ENCODE data around the gene COL5A1.
"Not testable (repeated sequence)": the region's sequence is repeated elsewhere in the genome, so short reads cannot be mapped to it uniquely, and the experiment has no call there.

Gene COL5A1

GRCh38 chr9:134635351-134636148 lies 6.1 kb upstream of the COL5A1 start:
- Histone ChIP-seq H3K9me3 (no peaks in the 10 kb centered on the region), H3K4me3 (no peak overlapping the region), H3K36me3 (replicated peaks) (no peaks in the 10 kb centered on the region), H3K27me3 (ENCODE audit: low read depth) (no peaks in the 10 kb centered on the region), H3K4me1 (no peaks in the 10 kb centered on the region)
- no peak for DNase-seq (ENCODE audit: low spot score in 2 of 2)
- in situ Hi-C loops (cut with MboI; ENCODE audit: low sequenced_read_pairs), result no loop called here

DNA sequence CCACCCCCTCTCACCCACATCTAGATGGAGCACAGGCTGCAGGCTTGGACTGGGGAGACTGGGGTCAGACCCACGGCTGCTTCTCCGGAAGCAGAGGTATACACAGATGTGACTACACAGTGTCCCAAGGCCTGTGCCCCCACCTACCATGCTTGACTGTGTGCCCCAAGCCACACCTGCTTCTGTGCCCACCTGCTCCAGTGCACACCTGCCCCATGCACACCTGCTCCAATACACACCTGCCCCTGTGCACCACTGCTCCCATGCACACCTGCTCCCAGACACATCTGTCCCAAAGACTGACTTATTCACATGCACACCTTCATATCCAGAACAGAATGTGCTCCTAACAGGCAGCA lies 5.5 kb upstream of the COL5A1 start:
- no peak overlapping the region for H3K4me3 ChIP-seq
- no peaks in the 10 kb centered on the region for H3K9me3 ChIP-seq
- no peaks in the 10 kb centered on the region for H3K4me1 ChIP-seq
- no peaks in the 10 kb centered on the region for H3K36me3 ChIP-seq (replicated peaks)
- no peak for DNase-seq (ENCODE audit: low spot score in 2 of 2)
- in situ Hi-C loops (cut with MboI; ENCODE audit: low sequenced_read_pairs), result no loop called here
- no peaks in the 10 kb centered on the region for H3K27me3 ChIP-seq (ENCODE audit: low read depth)

DNA sequence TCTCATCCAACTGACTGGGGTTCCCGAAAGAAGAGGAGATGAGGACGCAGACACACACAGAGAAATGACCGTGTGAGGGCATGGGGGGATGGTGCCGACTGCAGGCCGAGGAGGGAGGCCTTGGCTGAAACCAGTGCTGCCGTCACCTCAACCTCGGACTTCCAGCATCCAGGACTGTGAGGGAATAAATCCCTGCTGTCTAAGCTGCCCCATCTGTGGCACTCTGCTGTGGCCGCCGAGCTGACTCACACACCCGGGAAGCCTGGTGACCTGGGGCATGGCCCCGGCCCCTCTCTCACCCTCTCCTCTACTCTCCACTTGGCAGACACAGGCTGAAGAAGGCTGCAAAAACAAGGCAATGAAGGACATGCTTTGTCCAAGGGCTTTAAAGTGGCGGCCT lies 4.4 kb upstream of the COL5A1 start:
- Histone ChIP-seq H3K9me3 (no peaks in the 10 kb centered on the region), H3K4me3 (no peak overlapping the region), H3K27me3 (ENCODE audit: low read depth) (no peaks in the 10 kb centered on the region), H3K4me1 (no peaks in the 10 kb centered on the region), H3K36me3 (replicated peaks) (no peaks in the 10 kb centered on the region)
- no peak for DNase-seq (ENCODE audit: low spot score in 2 of 2)
- in situ Hi-C loops (cut with MboI; ENCODE audit: low sequenced_read_pairs), result no loop called here

- Histone ChIP-seq H3K4me1 (no peaks in the 10 kb centered on the region), H3K27me3 (ENCODE audit: low read depth) (no peaks in the 10 kb centered on the region), H3K9me3 (no peaks in the 10 kb centered on the region), H3K4me3 (no peak overlapping the region), H3K36me3 (replicated peaks) (no peaks in the 10 kb centered on the region)
- no peak for DNase-seq (ENCODE audit: low spot score in 2 of 2)
- in situ Hi-C loops (cut with MboI; ENCODE audit: low sequenced_read_pairs), result no loop called here
Observed at GRCh38 chr9:134637696-134638501, 3.7 kb upstream of the COL5A1 start.

GRCh38 chr9:134638502-134639090 lies 3.0 kb upstream of the COL5A1 start:
- in situ Hi-C loops (cut with MboI; ENCODE audit: low sequenced_read_pairs), result no loop called here
- no peak for DNase-seq (ENCODE audit: low spot score in 2 of 2)
- Histone ChIP-seq H3K9me3 (no peaks in the 10 kb centered on the region), H3K27me3 (ENCODE audit: low read depth) (no peaks in the 10 kb centered on the region), H3K4me1 (no peaks in the 10 kb centered on the region), H3K36me3 (replicated peaks) (no peaks in the 10 kb centered on the region), H3K4me3 (no peak overlapping the region)

GRCh38 chr9:134639994-134640393 lies 1.6 kb upstream of the COL5A1 start:
- H3K4me1 ChIP-seq, result no peaks in the 10 kb centered on the region

GRCh38 chr9:134640506-134641172 lies 964 bp upstream of the COL5A1 start:
- Histone ChIP-seq H3K27me3 (ENCODE audit: low read depth) (no peaks in the 10 kb centered on the region), H3K9me3 (no peaks in the 10 kb centered on the region), H3K4me1 (no peaks in the 10 kb centered on the region), H3K4me3 (no peak overlapping the region), H3K36me3 (replicated peaks) (no peaks in the 10 kb centered on the region)
- in situ Hi-C loops (cut with MboI; ENCODE audit: low sequenced_read_pairs), result no loop called here
- DNase-seq (ENCODE audit: low spot score in 2 of 2), result no peak

More at GRCh38 chr9:134639994-134640393, 1.6 kb upstream of the COL5A1 start:
- Histone ChIP-seq H3K27me3 (ENCODE audit: low read depth) (no peaks in the 10 kb centered on the region), H3K9me3 (no peaks in the 10 kb centered on the region), H3K4me3 (no peak overlapping the region), H3K36me3 (replicated peaks) (no peaks in the 10 kb centered on the region)
- no peak for DNase-seq (ENCODE audit: low spot score in 2 of 2)
- in situ Hi-C loops (cut with MboI; ENCODE audit: low sequenced_read_pairs), result no loop called here

GRCh38 chr9:134641990-134642384 lies 384 bp downstream of the COL5A1 start:
- in situ Hi-C loops (cut with MboI; ENCODE audit: low sequenced_read_pairs), result no loop called here
- H3K4me1 ChIP-seq, result no peaks in the 10 kb centered on the region
- no peak for DNase-seq (ENCODE audit: low spot score in 2 of 2)

DNA sequence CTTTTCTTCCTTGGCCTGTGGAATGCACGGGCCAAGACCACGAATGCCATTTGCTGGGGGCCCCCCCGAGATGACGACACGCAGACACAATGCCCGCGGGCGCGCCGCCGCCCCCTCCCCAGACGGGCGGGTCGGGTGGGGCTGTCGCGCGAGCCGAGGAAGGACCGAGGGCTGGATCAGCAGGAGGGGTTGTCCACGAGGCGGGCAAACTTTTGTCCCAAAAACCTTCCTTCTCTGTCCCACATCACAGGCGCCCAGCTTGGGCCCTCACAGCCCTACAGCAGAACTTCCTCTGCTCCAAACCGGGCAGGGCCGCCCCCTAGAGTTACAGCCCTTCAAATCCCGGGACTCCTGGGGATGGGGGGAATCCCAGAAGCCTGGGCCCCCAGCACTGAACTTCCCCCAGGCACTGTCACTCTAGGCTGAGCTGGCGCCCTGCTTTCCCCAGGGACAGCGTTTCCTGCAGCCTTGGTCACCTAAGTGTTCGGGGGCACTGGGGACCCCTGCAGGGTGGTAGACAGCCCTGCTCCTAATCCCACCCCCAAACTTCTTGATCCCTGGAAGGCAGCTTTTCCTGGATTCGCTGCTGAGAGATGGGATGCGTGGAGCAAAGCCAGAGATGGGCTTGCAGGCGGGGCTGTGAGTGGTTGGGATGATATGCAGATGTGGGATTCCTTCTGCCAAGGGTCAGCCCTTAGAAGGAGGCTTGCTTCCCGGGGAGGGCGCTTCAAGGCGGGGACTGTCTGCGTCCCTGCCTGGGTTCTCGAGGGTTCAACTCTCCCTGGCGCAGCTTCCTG lies 980 bp downstream of the COL5A1 start:
- no peak overlapping the region for H3K4me3 ChIP-seq
- DNase-seq (ENCODE audit: low spot score in 2 of 2), result no peak
- in situ Hi-C loops (cut with MboI; ENCODE audit: low sequenced_read_pairs), result no loop called here
- H3K9me3 ChIP-seq, result no peaks in the 10 kb centered on the region
- H3K36me3 ChIP-seq (replicated peaks), result no peaks in the 10 kb centered on the region
- no peaks in the 10 kb centered on the region for H3K4me1 ChIP-seq
- H3K27me3 ChIP-seq (ENCODE audit: low read depth), result no peaks in the 10 kb centered on the region

More at GRCh38 chr9:134641990-134642384, 384 bp downstream of the COL5A1 start:
- Histone ChIP-seq H3K9me3 (no peaks in the 10 kb centered on the region), H3K27me3 (ENCODE audit: low read depth) (no peaks in the 10 kb centered on the region), H3K4me3 (no peak overlapping the region), H3K36me3 (replicated peaks) (no peaks in the 10 kb centered on the region)

- Histone ChIP-seq H3K36me3 (replicated peaks) (no peaks in the 10 kb centered on the region), H3K9me3 (no peaks in the 10 kb centered on the region), H3K4me3 (no peak overlapping the region), H3K4me1 (no peaks in the 10 kb centered on the region), H3K27me3 (ENCODE audit: low read depth) (no peaks in the 10 kb centered on the region)
- no peak for DNase-seq (ENCODE audit: low spot score in 2 of 2)
- in situ Hi-C loops (cut with MboI; ENCODE audit: low sequenced_read_pairs), result no loop called here
Observed at GRCh38 chr9:134643222-134643671, 1.6 kb downstream of the COL5A1 start.

DNA sequence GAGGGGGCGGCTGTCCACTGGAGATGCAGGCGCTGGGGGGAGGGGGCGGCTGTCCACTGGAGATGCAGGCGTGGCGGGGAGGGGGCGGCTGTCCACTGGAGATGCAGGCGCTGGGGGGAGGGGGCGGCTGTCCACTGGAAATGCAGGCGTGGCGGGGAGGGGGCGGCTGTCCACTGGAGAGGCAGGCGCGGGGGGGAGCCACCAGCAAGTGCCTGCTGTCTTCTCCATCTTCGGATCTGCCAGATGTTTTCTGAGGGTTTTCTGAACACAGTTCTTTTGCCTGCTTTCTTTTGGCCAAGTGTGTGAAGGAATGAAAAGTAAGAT lies 2.8 kb downstream of the COL5A1 start:
- H3K9me3 ChIP-seq; H3K27me3 ChIP-seq (ENCODE audit: low read depth); H3K4me3 ChIP-seq; DNase-seq (ENCODE audit: low spot score in 2 of 2); H3K36me3 ChIP-seq (replicated peaks); in situ Hi-C loops (cut with MboI; ENCODE audit: low sequenced_read_pairs); H3K4me1 ChIP-seq: not testable (repeated sequence)

GRCh38 chr9:134644725-134645606 lies 3.4 kb downstream of the COL5A1 start:
- H3K27me3 ChIP-seq (ENCODE audit: low read depth), result no peaks in the 10 kb centered on the region
- in situ Hi-C loops (cut with MboI; ENCODE audit: low sequenced_read_pairs), result no loop called here
- H3K36me3 ChIP-seq (replicated peaks), result no peaks in the 10 kb centered on the region
- no peaks in the 10 kb centered on the region for H3K9me3 ChIP-seq
- no peaks in the 10 kb centered on the region for H3K4me1 ChIP-seq
- no peak for DNase-seq (ENCODE audit: low spot score in 2 of 2)
- H3K4me3 ChIP-seq, result no peak overlapping the region

All from HAP-1 (cell line).